GM12873 (cell line): ENCODE results near the gene CD83.
A peak's percentile ranks its signal among the peaks of the same experiment; 100 is the strongest.

Experiments
- CTCF ChIP-seq: IDR thresholded peaks from 2 replicates; pipeline ENCODE4 v1.5.1; 2012; ENCODE audit warnings: low read depth, mild to moderate bottlenecking, moderate library complexity, low read length, control low read depth; ENCODE audit not compliant: insufficient read depth; ENCODE audit errors: missing control alignments

The CD83 gene

GRCh38 chr6:14142511-14143223 lies 25.1 kb downstream of the CD83 start:
- TF ChIP-seq CTCF: no peak

- no peak for TF ChIP-seq CTCF
Observed at GRCh38 chr6:14143305-14143704, 25.7 kb downstream of the CD83 start.

GRCh38 chr6:14144678-14145113 lies 27.1 kb downstream of the CD83 start:
- TF ChIP-seq CTCF: peak; percentile 97

GRCh38 chr6:14146506-14147096 lies 29.0 kb downstream of the CD83 start:
- TF ChIP-seq CTCF: no peak

GRCh38 chr6:14147891-14148290 lies 30.3 kb downstream of the CD83 start:
- TF ChIP-seq CTCF: no peak

GRCh38 chr6:14148471-14148870 lies 30.9 kb downstream of the CD83 start:
- no peak for TF ChIP-seq CTCF

GRCh38 chr6:14149053-14149738 lies 31.6 kb downstream of the CD83 start:
- TF ChIP-seq CTCF: no peak
